Erythroblast (primary cell): Measurements from ENCODE around the gene STIMATE.

Experiments
- GATA1 ChIP-seq: IDR thresholded peaks from 2 replicates; pipeline ENCODE4 v1.6.1; 2011; ENCODE audit warnings: low read depth, mild to moderate bottlenecking, control low read depth, low read length, moderate library complexity
- POLR2A ChIP-seq: IDR thresholded peaks from 2 replicates; pipeline ENCODE4 v1.6.1; 2011; ENCODE audit warnings: mild to moderate bottlenecking, low read length

GRCh38 chr3:52809662-52810377 is 87.5 kb downstream of the STIMATE start:
- TF ChIP-seq POLR2A (no peak), GATA1 (no peak)
